Sigmoid colon (tissue), 7 donors: Measurements from ENCODE around the gene ANKMY1. TPM values are rescaled to one million over a fixed set of nuclear protein-coding genes. Genes with fewer than 3 reads are reported as not detected.

Experiments used
- DNase-seq: peaks from one replicate; pipeline ENCODE4 v3.0.0-alpha.2; 2019
- H3K27ac ChIP-seq, 4 donors: fragments of 200-600 bp; sonication (generic); one replicate each; pipeline ENCODE4 v1.5.1; 2016 to 2019; ENCODE audit warnings: mild to moderate bottlenecking in 1 of 4
- H3K27me3 ChIP-seq, 3 donors: fragments of 200-600 bp; sonication (generic); one replicate each; pipeline ENCODE4 v1.5.1; 2019; ENCODE audit warnings: mild to moderate bottlenecking in 1 of 3
- H3K36me3 ChIP-seq, 4 donors: fragments of 200-600 bp; sonication (generic); one replicate each; pipeline ENCODE4 v1.5.1; 2016 to 2019
- H3K4me1 ChIP-seq, 4 donors: fragments of 200-600 bp; sonication (generic); one replicate each; pipeline ENCODE4 v1.5.1; 2017 to 2019
- H3K4me3 ChIP-seq, 4 donors: fragments of 200-600 bp; sonication (generic); one replicate each; pipeline ENCODE4 v1.5.1; 2017 to 2019; ENCODE audit warnings: mild to moderate bottlenecking in 2 of 4, moderate library complexity in 1 of 4
- H3K9me3 ChIP-seq, 4 donors: fragments of 200-600 bp in 3 of 4; sonication (generic) in 3 of 4; one replicate each; pipeline versions ENCODE4 v1.5.1 to v1.6.1; 2013 to 2019
- EP300 ChIP-seq, 4 donors: sonication (generic); formaldehyde crosslinking; IDR thresholded peaks; one replicate each; pipeline ENCODE4 v1.6.1; 2017; ENCODE audit warnings: antibody characterized with exemption in 4 of 4
- POLR2A ChIP-seq, 2 donors: fragments of 450-650 bp; IDR thresholded peaks; one replicate each; pipeline ENCODE4 v1.6.1; 2016; ENCODE audit warnings: antibody characterized with exemption in 2 of 2, mild to moderate bottlenecking in 2 of 2, moderate library complexity in 2 of 2
- POLR2AphosphoS5 ChIP-seq, 4 donors: sonication (generic); formaldehyde crosslinking; IDR thresholded peaks; one replicate each; pipeline ENCODE4 v1.6.1; 2017; ENCODE audit warnings: antibody characterized with exemption in 4 of 4
- WGBS, 2 donors: extraction: QIAGEN DNeasy Blood & Tissue Kit; methylation state at CpG; one replicate each; pipeline ENCODE4 v1.1.7; 2013; 5-methylcytosine and 5-hydroxymethylcytosine counted together
- intact Hi-C: fragments of 100-400 bp; cut with DNase I; formaldehyde crosslinking; loops from one replicate; pipeline ENCODE4 v1.15.1; 2023
- polyA plus RNA-seq, 3 donors: library from polyadenylated mRNA; stranded (reverse); fragments of 200-250 nt; gene quantifications; one replicate each; pipeline ENCODE4 v1.2.3, GENCODE V29; 2013
- total RNA-seq, 4 donors: library from RNA; depleted of rRNA; stranded (reverse); fragments of >200 nt; gene quantifications; one replicate each; pipeline ENCODE4 v1.1.0, GENCODE V29; 2016
- TF ChIP-seq, protein P1 (sequence below), 4 experiments: fragments of 450-650 bp in 3 of 4; fragments of 200-600 bp in 1 of 4; IDR thresholded peaks; one replicate each; pipeline ENCODE4 v1.5.1; 2016 to 2019; ENCODE audit warnings: antibody characterized with exemption in 4 of 4, mild to moderate bottlenecking in 3 of 4, moderate library complexity in 2 of 4
- donor health status: healthy with polysubstance abuse.
- donor health status: Bipolar disorder and iron deficiency.
- donor health status: healthy.

The ANKMY1 gene
- total and polyA plus RNA-seq, 7 donors = 3.6 to 14.0 (median 8.9) TPM

DNA sequence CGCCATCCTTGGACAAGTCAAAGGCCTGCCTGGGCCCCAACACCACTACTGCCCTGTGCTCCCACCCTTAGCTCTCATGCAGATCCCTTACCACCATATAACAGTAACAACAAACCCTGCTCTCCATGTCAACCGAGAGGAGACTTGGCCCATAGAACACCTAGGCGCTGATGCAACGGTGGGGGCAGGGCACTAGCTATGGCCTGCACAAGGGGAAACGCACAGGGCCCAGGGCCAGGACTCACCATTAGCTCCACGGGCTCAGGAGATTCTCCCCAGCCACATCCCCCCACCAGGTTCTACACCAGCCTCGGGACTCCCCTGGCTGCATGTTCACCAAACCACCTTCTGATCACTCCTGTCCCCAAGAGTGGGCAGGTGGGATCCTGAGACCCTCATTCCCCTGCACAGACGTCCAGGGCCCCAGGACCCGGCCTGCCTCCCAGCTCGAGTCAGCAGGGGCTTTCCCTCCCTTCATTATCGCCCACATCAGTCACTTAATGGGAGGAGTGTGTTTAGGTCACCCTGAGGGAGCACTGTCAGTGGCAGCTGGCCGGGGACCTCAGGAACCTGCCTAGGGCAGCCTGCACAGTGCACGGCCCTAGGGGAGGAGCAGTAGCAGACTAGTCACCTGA lies 29.3 kb downstream of the ANKMY1 start:
- no peak for DNase-seq
- H3K9me3 ChIP-seq = peaks cover 0 to 8% (median 5%) of the 10 kb centered on the region in 4 donors
- TF ChIP-seq, protein P1, sequence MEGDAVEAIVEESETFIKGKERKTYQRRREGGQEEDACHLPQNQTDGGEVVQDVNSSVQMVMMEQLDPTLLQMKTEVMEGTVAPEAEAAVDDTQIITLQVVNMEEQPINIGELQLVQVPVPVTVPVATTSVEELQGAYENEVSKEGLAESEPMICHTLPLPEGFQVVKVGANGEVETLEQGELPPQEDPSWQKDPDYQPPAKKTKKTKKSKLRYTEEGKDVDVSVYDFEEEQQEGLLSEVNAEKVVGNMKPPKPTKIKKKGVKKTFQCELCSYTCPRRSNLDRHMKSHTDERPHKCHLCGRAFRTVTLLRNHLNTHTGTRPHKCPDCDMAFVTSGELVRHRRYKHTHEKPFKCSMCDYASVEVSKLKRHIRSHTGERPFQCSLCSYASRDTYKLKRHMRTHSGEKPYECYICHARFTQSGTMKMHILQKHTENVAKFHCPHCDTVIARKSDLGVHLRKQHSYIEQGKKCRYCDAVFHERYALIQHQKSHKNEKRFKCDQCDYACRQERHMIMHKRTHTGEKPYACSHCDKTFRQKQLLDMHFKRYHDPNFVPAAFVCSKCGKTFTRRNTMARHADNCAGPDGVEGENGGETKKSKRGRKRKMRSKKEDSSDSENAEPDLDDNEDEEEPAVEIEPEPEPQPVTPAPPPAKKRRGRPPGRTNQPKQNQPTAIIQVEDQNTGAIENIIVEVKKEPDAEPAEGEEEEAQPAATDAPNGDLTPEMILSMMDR (IDR thresholded peaks at IDR 0.05) = no peak
- TF ChIP-seq POLR2A (IDR thresholded peaks at IDR 0.05) = no peak
- no peaks in the 10 kb centered on the region for H3K4me1 ChIP-seq
- intact Hi-C loops = no loop called here
- H3K4me3 ChIP-seq = no peak overlapping the region
- WGBS, 2 donors = 88 to 95% methylated on average over 13 of the region's 13 CpGs
- peaks cover 0 to 21% (median 1%) of the 10 kb centered on the region in 4 donors for H3K36me3 ChIP-seq
- no peak overlapping the region for H3K27ac ChIP-seq
- no peaks in the 10 kb centered on the region for H3K27me3 ChIP-seq

DNA sequence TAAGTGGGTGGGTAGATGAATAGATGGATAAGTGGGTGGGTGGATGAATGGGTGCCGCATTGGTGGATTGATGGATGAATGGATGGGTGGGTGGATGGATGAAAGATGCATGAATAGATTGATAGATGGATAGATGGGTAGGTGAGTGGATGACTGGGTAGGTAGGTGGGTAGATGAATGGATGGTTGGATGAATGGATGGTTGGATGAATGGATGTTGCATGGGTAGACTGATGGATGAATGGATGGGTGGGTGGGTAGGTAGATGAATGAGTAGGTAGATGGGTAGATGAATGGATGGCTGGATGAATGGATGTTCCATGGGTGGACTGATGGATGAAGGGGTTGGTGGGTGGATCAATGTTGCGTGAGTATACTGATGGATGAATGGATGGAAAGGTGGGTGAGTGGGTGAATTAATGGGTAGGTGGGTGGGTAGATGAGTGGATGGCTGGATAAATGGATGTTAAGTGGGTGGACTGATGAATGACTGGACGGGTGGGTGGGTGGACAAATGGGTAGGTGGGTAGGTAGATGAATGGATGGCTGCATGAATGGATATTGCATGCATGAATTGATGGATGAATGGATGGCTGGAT lies 30.5 kb downstream of the ANKMY1 start:
- peaks cover 0 to 6% (median 3%) of the 10 kb centered on the region in 4 donors for H3K9me3 ChIP-seq
- TF ChIP-seq POLR2AphosphoS5 (IDR thresholded peaks at IDR 0.05) (no peak), POLR2A (IDR thresholded peaks at IDR 0.05) (no peak), EP300 (IDR thresholded peaks at IDR 0.05) (no peak)
- TF ChIP-seq, protein P1 (IDR thresholded peaks at IDR 0.05) = no peak
- H3K27me3 ChIP-seq = no peaks in the 10 kb centered on the region
- 93 to 95% methylated on average over 3 of the region's 3 CpGs for WGBS, 2 donors
- peaks cover 0 to 30% (median 3%) of the 10 kb centered on the region in 4 donors for H3K36me3 ChIP-seq
- no peak for DNase-seq
- H3K4me3 ChIP-seq = no peak overlapping the region
- H3K27ac ChIP-seq = no peak overlapping the region
- intact Hi-C loops = no loop called here
- no peaks in the 10 kb centered on the region for H3K4me1 ChIP-seq

DNA sequence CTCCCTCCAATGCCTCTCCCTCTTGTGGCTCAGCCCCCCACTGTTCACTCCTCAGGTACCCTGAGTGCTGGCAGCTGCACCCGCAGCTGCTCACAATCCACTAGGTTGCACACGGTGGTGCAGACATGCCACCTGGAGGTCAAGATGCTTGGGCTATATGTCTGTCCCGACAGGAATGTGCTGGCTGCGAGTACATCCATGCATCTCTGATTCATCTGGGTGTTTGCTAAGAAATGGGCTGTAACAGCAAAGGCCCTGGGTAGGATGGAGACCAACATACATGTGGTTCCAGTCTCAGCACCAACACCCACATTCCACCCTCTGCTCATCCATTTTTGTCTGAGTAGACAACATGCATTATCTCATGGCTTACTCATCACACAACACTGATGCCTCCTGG lies 31.3 kb downstream of the ANKMY1 start:
- peaks cover 0 to 30% (median 3%) of the 10 kb centered on the region in 4 donors for H3K36me3 ChIP-seq
- no peak for TF ChIP-seq EP300 (IDR thresholded peaks at IDR 0.05)
- TF ChIP-seq POLR2A (IDR thresholded peaks at IDR 0.05) = no peak
- TF ChIP-seq, protein P1 (IDR thresholded peaks at IDR 0.05) = no peak
- TF ChIP-seq POLR2AphosphoS5 (IDR thresholded peaks at IDR 0.05) = no peak
- no peak overlapping the region for H3K27ac ChIP-seq
- H3K9me3 ChIP-seq = peaks cover 0 to 4% (median 1%) of the 10 kb centered on the region in 4 donors
- H3K4me3 ChIP-seq = no peak overlapping the region
- no peak for DNase-seq
- WGBS, 2 donors = 90 to 91% methylated on average over 4 of the region's 4 CpGs
- intact Hi-C loops = no loop called here
- no peaks in the 10 kb centered on the region for H3K4me1 ChIP-seq
- peaks cover 0 to 4% (median 0%) of the 10 kb centered on the region in 3 donors for H3K27me3 ChIP-seq

- WGBS, 2 donors = 97 to 98% methylated on average over 6 of the region's 6 CpGs
- Histone ChIP-seq H3K36me3 (peaks cover 0 to 30% (median 3%) of the 10 kb centered on the region in 4 donors), H3K27ac (no peak overlapping the region), H3K27me3 (peaks cover 0 to 11% (median 6%) of the 10 kb centered on the region in 3 donors), H3K4me1 (no peaks in the 10 kb centered on the region), H3K4me3 (no peak overlapping the region), H3K9me3 (peaks cover 0 to 4% (median 0%) of the 10 kb centered on the region in 4 donors)
- intact Hi-C loops = no loop called here
- no peak for DNase-seq
- TF ChIP-seq POLR2AphosphoS5 (IDR thresholded peaks at IDR 0.05) = no peak
- TF ChIP-seq, protein P1 (IDR thresholded peaks at IDR 0.05) = no peak
- no peak for TF ChIP-seq EP300 (IDR thresholded peaks at IDR 0.05)
- no peak for TF ChIP-seq POLR2A (IDR thresholded peaks at IDR 0.05)
These were observed 32.0 kb downstream of the ANKMY1 start for GRCh38 chr2:240525802-240526201.
